GM21528 (cell line): ENCODE data around the gene MTX2.
A peak's percentile ranks its signal among the peaks of the same experiment; 100 is the strongest.
"Not testable (repeated sequence)": the region's sequence is repeated elsewhere in the genome, so short reads cannot be mapped to it uniquely, and the experiment has no call there.

ENCODE experiments used
- ATAC-seq: cut with Tn5 transposase; IDR thresholded peaks from one replicate; pipeline ENCODE4 v1.9.1; 2021; ENCODE audit warnings: mild to moderate bottlenecking, moderate library complexity; ENCODE audit not compliant: unreplicated experiment, low FRiP score

Gene MTX2

DNA sequence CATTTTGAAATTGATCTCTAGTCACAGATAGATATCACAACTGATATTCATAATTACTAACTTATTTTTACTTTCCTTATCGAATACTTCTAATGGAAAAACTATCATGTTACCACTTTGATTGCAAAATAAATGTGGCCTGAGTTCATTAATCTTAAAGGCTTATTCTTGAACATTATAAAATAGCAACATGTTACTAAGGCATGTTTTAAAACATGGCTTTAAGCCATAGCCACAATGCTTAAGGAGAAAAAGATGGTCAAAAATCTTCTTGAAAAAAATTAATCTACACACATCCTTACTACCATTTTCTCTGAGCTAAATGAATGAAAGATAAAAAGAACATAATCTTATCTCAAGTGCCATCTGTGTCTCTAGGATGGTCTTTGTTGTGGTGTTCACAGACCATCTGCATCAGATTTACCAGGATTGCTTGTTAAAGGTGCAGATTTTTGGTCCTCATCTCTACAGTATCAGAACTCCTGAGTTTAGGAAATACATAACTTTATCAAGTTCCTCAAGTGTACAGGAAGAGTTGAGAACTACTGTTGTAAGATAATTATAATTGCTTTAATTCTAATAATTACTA lies 15.3 kb downstream of the MTX2 start:
- no peak for ATAC-seq

DNA sequence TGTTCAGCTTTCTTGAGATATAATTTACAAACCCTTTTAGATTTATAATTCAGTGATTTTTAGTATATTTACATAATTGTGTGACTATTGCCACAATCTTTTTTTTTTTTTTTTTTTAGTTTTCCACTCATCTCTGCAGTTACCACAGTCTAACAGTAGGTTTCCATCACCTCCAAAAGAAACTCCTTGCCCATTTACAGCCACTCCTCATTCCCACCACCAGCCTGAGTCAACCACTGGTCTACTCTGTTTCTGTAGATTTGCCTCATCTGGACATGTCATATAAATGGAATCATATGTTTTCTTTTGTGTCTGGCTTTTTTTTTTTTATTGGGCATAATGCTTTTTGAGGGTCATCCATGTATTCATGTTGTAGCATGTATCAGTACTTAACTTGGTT lies 16.1 kb downstream of the MTX2 start:
- no peak for ATAC-seq

DNA sequence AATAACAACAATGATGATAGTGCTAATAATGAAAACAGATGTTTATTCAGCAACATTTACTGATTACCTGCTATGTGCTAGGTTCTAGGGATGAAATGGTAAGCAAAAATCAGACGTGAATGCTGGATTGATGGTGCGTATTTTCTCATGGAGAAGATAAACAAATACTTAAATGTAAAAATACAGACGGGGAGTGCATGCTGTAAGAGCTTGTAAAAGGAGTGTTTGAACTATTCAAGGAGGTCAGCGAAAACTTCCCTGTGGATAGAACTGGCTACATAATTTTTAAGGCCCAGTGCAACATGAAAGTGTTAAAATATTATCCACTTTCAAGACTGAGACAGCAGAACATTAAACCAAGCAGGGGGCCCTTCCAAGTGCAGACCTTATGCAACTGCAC lies 22.1 kb downstream of the MTX2 start:
- ATAC-seq, result peak; percentile 12

DNA sequence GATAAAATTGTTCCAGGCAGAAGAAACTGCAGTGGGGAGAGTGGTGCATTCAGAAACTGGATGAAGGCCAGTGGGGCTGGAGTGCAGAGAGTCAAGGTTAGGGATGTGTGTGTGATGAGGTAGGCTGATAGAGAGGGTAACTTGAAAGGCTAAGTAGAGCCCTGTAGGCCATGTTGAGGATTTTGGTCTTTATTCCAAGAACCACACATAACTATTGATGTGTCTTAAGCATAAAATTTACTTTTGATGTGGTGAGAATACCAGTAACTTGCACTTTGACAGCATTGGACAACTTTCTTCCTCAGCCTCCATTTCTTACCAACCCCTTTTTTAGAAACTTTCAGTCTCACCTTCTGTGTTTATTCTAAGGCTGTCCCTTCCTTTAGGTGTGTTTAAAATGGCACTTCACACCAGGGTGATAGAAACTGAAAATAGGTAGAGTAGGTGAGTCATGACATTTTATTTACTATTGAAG lies 22.6 kb downstream of the MTX2 start:
- peak; percentile 87 for ATAC-seq

DNA sequence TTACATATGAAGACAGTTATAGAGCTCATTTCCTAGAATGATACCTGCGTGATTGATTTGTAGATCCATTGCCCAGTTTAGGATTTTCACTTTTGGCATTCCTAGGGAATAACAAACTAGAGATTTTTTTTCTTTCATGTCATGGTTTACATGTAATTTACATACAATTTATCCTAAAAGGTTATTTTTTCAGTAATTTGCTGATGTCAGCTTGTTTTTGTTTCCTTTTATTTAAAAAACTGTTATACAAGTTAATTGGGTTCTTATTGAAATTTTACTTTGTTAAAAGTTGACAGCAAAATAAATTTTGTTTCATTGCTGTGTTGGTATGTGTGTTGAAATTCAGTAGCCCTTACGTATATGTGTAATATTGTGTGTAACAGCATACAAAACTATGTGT lies 23.4 kb downstream of the MTX2 start:
- no peak for ATAC-seq

DNA sequence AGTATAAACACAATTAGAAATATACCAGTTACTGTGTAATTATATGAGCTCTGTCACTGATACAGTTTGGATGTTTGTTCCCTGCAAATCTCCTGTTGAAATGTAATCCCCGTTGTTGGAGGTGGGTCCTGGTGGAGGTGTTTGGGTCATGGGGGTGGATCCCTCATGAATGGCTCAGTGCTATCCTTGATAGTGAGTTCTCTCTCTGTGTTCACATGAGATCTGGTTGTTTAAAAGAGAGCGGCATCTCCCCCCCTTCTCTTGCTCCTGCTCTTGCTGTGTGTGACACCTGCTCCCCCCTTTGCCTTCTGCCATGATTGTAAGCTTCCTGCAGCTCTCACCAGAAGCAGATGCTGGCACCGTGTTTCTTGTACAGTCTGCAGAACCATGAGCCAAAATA lies 24.1 kb downstream of the MTX2 start:
- ATAC-seq, result no peak

DNA sequence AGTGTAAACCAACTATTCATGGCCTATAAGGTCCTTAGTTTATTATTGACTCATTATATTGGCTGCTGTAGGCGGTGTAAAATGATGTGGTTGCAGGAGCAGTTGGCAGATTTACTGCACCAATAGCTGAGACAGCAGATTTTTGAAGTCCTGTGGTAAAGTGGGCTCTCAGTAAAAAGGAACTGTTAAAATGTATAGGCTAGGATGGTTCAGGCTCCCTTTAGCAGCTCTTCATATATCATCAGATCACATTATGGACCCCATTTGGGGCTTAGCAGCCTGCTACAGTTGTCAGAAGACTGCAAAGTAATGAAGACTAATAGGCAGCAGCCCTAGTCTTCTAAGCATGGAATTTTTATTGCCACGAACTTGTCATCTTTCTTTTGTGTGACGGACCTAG lies 27.8 kb downstream of the MTX2 start:
- no peak for ATAC-seq

DNA sequence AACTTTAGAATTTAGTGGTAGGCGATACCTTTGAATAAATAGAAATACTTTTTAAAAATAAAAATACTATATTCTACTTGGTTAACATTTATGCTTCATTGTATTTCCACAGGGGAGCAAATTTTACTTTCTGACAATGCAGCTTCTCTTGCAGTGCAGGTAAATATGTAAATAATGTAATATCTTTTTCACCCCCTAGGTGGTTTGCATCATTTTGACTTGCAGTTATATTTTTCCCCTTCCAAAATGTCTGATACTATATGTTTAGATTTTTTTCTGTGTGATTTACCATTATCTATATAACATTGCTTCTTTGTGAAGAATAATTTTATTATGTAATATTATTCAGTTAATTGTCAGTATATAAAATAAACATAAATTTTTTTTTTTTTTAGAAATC lies 28.5 kb downstream of the MTX2 start:
- no peak for ATAC-seq

DNA sequence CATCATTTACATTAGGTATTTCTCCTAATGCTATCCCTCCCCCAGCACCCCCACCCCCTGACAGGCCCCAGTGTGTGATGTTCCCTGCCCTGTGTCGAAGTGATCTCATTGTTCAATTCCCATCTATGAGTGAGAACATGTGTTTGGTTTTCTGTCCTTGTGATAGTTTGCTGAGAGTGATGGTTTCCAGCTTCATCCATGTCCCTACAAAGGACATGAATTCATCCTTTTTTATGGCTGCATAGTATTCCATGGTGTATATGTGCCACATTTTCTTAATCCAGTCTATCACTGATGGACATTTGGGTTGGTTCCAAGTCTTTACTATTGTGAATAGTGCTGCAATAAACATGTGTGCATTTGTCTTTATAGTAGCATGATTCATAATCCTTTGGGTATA lies 36.8 kb downstream of the MTX2 start:
- not testable (repeated sequence) for ATAC-seq

DNA sequence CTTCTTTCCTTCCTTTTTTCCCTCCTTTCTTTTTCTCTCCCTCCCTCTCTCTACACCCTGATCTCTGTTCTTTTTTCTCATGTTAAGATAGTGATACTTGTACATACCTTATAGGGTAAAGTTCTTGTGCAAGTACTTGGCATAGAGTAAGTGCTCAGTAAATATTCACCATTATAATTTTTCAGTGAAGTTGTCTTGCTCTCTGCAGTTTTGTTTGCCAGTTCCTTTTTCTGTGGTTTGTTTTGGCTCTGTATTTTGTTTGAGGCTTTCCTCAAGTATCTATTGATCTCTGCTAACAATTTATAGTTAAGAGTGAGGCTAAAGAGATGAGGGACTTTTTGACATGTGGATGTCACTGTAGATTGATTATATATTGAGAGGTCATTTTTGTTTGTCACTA lies 48.0 kb downstream of the MTX2 start:
- no peak for ATAC-seq

DNA sequence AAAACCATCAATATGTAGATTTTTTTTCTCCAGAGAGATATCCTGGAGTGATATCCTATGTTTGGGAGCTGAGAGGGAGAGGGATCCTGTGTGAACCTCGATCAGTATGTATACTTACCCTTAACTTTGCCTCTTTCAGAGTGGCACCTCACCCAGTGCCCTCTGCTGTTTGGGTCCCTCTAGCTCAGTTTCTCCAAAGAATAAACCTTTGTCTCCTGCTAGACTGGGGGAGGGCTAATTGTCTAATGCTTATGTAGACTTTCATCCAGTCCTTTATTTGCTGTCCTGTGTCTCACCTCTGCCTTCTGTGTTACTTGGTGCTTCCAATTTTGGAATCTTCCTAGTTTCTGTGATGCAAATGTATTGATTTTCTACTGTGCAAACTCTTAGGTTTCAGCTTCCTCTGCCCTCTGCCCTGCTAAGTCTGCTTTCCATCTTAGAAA lies 48.4 kb downstream of the MTX2 start:
- no peak for ATAC-seq

DNA sequence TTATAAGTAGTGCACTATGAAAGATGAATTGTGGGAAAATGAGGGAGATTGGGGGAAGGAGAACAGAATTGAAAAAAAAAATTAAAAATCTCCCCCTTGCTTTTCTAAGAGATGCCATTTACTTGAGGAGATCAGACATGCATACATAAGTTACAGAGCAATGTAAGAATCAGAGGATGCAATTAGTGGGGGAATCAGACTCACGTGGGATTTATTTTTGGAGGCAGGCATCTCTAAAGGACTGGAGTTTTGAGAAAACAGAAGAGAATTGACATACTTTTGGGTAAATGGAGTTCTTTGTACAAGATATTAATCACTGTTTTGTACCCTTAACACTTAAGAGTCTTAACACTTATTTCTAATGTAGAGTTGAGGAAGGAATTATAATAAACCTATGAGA lies 52.7 kb downstream of the MTX2 start:
- ATAC-seq, result no peak

DNA sequence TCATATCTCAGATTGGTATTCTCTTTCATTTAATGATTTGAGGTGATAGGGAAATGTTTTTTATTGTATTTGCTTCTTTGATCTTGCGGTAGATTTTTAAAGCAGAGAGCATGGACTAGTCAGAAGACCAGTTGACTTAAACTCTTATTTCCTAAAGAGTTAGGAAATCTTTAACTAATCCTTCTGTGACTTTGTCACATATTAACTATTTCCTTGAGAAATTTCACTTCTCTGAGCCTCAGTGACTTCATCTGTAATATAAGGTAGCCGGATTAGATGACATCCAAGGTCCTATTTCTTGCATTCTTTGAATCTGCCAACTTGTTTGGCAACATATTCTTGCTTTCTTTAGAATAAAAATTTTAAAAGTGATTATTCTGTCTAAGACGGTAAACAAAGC lies 55.6 kb downstream of the MTX2 start:
- ATAC-seq, result no peak

DNA sequence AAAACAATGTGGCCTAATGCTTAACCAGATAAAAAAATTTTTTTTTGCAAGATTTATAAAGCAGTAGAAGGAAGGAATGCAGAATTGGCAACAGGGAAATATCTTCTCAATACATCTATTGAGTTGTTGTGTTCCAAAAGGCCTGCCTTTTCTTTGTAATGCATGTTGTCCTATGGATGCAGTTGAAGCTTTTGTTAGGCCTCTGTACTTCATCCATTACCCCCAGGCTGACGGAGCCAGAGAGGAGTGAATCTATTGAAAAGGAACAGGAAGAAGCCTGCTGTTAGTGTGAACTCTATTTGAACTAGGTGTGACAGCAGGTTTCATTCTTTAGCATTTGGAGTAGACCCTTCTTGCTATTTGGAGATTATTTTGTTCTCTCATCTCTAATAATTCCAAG lies 56.5 kb downstream of the MTX2 start:
- ATAC-seq, result no peak

DNA sequence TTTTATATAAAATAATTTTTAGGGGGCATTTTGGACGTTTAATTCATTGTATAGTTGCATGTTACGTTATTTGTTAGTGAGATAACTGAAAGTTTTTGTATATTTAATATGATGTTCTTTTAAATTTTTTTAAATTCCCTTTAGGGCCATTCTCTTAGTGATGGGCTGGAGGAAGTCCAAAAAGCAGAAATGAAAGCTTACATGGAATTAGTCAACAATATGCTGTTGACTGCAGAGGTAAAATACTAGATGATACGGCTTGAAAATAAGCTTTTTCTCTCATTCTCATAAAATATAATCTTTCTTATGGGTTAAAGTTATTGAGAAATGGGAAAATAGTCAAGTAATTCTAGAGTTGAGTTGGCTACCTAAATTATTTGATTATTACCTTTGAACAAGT lies 58.9 kb downstream of the MTX2 start:
- ATAC-seq, result no peak

DNA sequence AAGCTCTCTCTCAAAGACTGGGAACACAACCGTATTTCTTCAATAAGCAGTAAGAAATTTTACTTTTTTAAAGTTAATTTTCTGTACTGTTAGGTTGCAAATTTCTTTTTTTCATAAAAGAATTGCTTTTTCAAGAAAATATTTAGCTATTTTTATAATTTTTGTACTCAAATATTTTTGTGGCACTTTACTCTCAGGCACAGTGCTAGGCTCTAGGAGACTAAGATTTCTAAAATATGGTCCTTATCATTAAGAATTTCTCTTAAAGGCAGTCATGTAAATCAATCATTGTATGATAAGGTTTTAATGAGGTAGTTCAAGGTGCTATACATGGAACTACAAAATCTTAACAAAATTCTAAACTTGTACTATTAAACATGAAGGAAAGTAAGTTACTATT lies 61.4 kb downstream of the MTX2 start:
- no peak for ATAC-seq

DNA sequence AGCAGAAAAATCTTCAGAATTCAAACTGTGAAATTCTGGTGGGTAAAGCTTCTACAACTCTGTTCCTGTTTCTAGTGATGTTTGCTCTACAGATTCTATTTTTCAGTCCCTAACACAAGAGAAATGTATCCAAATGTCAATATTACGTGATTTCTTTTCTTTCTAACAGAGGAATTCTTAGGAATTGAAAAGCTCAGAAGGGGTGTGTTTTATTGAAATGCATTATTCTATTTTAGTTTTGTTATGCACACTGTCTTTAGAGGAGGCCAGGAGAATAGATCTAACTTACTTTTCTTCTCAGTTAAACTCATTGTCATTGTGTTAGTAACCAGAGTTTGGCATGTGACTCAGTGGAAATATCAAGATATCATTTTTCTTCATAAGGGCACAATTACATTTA lies 62.4 kb downstream of the MTX2 start:
- no peak for ATAC-seq

DNA sequence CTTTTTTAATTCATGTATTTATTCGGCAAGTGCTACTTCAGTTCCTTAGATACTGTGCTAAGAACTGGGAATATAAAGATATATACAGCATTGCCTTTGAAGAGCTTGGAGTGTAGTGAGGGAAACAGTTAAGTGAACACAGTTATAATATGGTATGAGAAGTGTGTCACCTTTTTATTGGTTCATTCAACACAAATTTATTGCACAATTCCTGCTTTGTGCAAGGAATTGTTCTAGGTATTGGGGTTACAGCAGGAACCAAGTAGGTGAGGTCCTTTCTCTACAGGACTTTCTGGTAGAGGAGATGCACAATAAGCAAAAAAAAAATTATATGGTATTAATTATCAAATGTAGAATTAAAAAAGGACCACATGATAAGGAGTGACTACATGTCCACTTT lies 65.5 kb downstream of the MTX2 start:
- no peak for ATAC-seq

DNA sequence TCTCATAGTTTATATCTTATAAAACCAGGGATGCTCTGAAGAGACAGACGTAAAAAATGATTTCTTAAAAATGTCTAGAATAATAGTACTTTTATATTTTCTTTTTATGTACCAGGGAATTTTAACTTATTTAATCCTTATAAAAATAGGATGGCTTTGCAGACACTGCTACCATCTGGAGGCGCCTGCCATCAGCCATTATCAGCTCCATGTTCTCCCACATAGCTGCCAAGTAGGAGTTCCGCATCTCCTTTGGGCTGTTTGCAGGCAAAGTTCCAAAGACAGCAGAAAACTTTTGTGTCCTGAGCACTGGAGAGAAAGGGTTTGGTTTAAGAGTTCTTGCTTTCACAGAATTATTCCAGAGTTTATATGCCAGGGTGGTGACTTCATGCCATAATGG lies 69.2 kb downstream of the MTX2 start:
- no peak for ATAC-seq

DNA sequence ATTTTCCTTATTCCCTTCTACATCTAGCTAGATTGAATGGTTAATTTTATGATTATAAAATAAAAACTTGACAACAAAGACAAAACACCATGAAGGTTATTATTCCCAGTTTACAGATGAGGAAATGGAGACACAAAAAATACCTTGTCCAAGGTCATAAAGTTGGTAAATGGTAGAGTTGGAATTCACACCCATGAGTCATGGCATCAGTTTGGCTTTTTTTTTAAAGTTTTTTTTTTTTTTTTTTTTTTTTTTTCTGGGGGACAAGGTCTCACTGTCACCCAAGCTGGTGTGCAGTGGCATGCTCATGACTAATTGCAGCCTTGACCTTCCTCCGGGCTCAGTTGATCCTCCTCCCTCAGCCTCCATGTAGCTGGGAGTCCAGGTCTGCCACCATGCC lies 70.0 kb downstream of the MTX2 start:
- ATAC-seq, result no peak

DNA sequence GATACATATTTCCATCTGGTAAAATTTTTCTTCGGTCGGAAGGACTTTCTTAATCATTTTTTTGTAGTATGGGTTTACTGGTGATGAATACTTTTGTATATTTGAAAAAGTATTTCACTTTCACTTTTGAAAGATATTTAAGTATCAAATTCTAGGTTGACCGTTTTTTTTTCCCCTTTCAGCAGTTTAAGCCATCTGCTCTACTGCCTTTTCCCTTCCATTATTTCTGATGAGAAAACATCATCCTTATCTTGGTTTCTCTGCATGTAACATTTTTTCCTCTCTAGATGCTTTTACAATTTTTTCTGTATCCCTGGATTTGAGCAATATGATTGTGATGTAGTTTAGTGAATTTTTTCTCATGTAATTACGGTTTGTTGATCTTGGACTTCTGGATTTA lies 87.0 kb downstream of the MTX2 start:
- ATAC-seq, result no peak

DNA sequence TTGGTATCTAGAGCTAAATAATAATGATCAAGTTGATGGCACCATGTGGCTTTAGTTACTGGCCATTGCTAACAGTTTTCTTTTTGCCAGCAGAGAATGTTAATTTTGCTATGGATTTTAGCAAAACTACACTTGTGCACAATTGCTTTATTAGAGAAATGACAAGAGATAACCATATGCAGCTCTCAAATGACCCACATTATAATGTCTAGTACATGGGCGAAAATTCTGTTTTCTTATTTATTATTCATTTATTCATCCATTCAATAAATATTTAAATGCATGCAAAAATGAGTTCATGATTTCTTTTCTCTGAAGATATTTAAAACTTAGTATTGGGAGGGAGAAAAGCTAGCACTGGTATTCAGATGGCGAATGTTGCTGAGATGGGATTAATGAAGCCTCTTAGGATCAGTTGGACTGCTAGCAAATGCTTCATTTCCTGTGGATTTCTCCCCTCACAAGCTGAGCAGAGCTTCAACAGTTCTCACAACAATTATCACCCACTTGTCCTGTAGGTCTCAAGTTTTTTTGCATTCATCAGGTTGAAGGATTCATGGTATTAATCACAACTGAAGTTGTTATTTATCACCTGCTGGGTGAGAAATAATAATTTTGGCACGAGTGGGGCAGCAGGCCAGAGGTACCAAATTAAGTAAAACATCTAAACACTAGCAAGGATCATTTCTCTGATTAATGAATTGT lies 95.2 kb downstream of the MTX2 start:
- ATAC-seq, result no peak

DNA sequence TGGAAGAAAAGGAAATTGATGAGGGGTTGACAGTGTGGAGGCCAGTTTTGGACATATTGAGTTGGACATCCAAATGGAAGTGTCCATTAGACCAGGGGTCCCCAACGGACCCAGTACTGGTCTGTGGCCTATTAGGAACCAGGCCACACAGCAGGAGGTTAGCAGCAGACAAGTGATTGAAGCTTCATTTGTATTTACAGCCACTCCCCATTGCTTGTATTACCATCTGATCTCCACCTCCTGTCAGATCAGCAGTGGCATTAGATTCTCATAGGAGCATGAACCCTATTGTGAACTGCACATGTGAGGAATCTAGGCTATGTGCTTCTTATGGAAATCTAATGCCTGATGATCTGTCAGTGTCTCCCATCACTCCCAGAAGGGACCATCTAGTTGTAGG lies 99.1 kb downstream of the MTX2 start:
- no peak for ATAC-seq
